SHP77 (cell line): ENCODE results near the gene UBE4B.
"Not testable (repeated sequence)": the region's sequence is repeated elsewhere in the genome, so short reads cannot be mapped to it uniquely, and the experiment has no call there.

ENCODE experiments used
- DNase-seq, 2 experiments: peaks; one replicate each; lab custom pipeline; 2025; lab: John Stamatoyannopoulos, UW

Gene UBE4B

DNA sequence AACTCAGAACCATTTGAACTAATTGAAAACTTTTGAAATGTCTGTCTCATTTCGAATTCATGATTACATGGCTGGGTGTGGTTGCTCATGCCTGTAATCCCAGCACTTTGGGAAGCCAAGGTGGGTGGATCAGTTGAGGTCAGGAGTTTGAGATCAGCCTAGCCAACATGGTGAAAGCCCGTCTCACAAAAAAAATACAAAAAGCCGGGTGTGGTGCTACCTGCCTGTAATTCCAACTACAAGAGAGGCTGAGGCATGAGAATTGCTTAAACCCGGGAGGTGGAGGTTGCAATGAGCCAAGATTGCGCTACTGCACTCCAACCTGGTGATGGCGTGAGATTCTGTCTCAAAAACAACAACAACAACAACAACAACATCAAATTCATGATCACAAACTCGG lies 40.6 kb downstream of the UBE4B start:
- not testable (repeated sequence) for DNase-seq

DNA sequence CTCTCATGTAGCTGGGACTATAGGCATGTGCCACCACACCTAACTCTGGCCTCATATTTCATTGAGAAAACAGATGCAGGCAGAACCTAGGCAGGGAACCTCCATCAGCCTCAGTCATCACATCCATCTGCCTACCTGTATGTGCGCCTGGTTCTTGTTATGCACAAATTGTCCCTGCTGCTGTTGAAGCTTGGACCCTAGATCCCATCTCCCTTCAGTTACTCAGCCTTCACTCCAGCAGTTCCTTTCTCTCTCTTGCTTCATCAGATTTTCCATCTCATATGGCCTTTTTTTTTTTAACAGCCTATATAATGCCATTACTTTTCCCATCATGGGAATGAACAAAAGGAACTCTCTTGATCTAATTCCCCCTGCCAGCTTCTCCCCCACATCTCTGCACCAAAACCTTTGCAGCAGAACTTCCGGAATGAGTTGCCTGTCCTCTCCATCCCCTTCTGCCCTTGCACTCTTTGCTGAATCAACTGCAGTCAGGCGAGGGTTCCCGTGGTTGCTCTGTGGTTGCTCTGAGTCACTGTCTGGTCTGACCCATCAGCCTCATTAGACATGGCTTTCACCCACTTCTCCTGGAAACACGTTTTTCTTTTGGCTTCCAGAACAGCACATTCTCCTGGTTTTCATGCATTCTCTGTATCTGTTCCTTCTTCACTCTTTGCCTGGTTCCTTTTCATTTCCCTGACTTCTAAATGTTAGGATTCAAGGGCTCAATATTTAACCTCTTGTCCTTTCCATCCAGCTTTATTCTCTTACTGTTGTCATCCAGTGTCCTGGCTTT lies 41.5 kb downstream of the UBE4B start:
- no peak for DNase-seq

DNA sequence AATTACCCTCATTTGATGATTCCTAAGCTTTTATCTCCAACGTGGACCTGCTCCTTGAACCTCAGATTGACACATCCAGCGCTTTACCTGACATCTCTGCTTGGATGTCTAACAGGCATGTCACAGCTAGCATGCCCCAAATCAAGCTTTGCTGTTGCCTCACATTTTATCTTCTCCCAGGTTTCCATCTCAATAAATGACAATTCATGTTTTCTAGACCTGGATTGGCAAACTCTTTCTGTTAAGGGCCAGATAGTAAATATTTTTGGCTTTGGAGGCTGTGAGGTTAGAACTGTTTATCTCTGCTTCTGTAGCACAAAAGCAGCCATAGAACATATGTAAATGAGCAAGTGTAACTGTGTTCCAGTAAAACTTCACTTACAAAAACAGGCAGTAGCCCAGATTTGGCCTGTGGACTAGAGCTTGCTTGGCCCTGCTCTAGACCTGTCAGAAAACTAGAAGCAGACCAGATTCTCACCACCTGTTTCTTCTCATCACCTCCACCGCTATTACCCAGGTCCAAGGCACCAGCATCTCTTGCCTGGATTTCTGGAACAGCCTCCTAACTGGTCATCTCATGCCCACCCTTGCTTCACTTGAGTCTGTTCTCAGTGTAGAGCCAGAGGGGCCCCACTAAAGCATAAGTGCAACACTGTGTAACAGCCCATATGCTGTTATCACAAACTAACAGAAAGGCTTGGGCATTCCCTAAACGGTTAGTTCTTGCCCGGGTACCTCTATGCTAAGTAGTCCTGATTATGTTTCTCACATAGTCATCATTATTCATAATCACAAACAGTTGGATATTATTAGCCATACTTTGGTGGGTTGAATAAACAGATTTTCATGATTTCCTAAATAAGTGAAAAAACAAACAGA lies 42.3 kb downstream of the UBE4B start:
- DNase-seq, result no peak

DNA sequence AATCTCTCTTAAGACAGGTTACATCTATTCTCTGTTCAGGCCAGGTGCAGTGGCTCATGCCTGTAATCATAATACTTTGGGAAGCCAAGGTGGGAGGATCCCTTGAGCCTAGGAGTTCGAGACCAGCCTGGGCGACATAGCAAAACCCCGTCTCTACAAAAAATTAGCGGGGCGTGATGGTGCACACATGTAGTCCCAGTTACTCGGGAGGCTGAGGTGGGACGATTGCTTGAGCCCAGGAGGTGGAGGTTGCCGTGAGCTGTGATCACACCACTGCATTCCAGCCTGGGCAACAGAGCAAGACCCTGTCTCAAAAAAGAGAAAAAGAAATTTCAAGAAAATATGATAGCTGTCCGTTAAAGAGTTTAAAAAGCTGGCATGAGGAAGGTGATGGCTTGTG lies 43.0 kb downstream of the UBE4B start:
- no peak for DNase-seq

DNA sequence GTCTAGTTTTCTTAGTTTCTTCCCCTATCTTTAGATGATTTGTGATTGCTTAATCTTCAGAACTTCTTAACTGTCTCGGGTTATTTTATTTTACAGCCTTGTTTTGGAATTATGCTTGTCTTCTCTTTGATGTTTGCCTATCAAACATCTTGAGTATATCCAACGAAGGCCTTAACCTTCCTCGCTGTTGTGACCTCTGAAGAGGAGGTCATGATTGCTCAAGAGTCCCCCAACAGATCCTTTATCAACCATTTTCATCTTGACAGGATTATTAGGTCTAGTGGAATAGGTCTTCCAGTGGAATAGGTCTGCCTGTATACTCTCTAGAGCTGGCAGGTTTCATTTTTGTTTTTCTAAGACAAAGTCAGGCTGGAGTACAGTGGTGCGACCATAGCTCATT lies 45.7 kb downstream of the UBE4B start:
- DNase-seq, result no peak

DNA sequence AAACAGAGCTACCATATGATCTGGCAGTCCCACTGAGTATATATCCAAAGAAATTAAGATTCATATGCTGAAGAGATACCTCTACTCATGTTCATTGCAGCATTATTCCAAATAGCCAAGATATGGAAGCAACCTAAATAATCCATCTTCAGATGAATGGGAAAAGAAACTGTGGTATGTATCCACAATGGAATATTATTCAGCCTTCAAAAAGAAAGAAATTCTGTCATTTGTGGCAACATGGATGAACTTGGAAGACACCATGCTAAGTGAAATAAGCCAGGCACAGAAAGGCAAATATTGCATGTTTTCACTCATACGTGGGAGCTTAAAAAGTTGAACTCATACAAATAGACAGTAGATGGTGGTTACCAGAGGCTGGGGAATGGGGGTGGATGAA lies 47.8 kb downstream of the UBE4B start:
- no peak for DNase-seq

DNA sequence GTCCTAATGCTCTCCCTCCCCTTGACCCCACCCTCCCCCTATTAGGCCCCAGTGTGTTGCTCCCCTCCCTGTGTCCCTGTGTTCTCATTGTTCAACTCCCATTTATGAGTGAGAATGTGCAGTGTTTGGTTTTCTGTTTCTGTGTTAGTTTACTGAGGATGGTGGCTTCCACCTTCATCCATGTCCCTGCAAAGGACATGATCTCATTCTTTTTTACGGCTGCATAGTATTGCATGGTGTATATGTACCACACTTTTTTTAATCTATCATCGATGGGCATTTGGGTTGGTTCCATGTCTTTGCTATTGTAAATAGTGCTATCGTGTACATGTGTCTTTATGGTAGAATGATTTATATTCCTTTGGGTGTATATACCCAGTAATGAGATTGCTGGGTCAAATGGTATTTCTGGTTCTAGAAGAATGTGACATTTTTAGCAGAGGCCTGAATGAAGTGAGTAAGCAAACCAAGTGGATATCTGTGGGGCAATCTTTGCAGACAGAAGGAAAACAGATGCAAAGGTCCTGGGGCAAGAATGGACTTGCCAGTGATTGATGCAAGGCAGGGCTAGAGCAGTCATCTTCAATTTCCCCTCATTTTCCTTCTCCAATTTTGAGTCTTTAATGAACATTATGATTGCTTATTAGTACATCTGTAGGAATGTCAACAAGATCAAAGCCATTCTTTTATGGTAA lies 50.2 kb downstream of the UBE4B start:
- DNase-seq, result no peak

DNA sequence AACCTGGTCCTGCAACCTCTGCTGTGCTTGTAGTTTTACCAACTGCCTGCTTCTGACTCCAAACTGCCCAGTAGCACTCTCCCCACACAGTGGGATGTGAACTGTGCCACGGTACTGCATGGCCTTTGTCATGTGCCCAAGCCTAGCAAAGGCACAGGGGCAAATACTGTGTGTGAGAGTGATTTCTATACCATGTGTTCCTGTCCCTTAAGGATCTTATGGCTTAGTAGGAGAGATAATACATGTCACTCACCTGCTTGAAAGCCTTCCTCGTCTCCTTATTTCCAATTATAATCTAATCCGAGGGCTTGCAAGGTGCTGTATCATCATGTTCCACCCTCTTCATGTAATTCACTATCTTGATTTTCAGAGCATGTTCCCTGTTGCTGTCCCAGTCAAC lies 51.3 kb downstream of the UBE4B start:
- no peak for DNase-seq

DNA sequence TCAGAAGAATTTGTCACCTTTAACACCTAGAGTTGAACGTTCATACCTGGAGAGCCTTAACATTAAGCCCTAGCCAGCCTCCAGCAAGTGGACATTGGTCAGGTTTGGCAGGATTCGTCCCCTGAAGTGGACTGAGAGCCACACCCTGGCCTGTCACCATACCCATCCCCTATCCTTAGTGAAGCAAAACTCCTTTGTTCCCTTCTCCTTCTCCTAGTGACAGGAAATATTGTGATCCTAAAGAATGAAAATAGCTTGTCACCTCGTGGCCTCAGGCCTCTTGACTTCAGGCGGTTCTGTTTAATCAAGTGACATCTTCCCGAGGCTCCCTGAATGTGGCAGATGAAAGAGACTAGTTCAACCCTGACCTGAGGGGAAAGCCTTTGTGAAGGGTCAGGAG lies 52.3 kb downstream of the UBE4B start:
- DNase-seq, result no peak

DNA sequence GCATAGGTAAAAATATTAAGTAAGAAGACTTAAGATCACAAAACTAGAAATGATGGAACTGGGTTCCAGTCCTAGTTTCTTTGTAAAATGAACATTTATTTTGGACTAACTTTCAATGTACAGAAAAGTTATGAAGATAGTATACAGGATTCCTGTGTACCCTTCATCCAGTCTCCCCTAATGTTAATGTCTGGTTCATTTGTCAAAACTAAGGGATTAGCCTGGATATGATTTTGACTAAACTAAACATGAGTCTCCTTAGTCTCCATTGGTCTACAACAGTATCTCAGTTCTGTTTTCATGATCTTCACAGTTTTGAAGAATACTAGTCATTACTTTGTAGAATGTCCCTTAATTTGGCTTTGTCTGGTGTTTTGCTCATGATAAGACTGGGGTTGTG lies 54.5 kb downstream of the UBE4B start:
- no peak for DNase-seq

DNA sequence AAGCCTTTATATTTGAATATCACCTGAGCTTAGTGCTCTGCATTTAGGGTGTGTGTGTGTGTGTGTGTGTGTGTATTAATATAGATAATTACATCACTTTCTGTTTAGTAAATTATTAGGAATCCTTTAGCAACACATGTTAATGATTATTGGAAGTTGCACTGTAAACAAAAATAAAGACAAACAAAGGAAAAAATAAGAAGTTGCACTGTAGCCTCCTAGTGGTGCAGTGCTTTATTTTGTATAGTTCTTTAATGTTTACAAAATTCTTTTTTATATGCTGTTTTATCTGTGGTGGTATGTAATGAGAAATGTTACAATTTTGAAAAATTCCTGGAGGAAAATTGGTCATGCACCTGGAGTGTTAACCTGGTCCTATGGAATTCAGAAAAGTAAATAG lies 69.2 kb downstream of the UBE4B start:
- DNase-seq, result no peak

DNA sequence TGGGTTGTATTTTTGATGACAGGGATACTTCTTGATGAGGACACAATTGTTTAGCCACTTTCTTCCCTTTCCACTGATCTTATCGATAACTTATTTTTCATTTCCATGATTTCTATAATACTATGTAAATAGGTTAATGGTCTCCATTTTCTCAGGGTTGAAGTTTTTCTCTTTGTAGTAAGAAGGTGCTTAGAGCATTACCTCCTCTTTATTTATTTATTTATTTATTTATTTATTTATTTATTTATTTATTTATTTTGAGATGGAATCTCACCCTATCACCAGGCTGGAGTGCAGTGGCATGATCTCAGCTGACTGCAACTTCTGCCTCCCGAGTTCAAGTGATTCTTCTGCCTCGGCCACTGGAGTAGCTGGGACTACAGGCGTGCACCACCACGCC lies 70.4 kb downstream of the UBE4B start:
- DNase-seq, result no peak

DNA sequence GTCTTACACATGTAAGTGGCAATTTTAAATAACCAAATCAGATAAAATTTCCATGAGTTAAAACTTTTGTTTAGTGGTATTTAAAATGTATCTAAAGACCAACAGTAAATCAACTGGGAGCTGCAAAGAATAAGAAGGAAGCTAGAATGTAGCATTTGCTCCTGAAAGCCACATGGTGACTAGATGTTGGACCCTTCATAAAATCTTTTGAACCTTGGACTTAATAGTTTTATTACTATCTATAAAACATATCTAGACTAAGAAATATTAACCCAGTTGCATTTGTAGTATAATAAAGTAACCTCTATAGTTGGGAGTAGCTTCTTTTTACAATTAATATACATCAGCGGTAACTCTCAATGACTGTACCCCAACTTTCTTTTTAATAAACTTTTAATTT lies 72.1 kb downstream of the UBE4B start:
- no peak for DNase-seq

DNA sequence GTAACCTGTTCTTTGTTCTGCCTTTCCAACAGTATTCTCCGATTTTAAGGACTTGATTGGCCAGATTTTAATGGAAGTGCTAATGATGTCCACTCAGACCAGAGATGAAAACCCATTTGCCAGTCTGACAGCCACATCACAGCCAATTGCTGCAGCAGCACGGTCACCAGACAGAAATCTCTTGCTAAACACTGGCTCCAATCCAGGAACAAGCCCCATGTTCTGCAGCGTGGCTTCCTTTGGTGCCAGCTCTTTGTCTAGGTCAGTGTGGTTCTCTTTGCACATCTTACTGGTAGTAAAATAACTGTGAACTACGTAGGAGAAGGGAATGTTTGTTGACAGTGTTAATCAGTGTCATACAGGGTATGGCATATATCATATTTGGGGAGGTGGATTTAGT lies 72.7 kb downstream of the UBE4B start:
- no peak for DNase-seq

DNA sequence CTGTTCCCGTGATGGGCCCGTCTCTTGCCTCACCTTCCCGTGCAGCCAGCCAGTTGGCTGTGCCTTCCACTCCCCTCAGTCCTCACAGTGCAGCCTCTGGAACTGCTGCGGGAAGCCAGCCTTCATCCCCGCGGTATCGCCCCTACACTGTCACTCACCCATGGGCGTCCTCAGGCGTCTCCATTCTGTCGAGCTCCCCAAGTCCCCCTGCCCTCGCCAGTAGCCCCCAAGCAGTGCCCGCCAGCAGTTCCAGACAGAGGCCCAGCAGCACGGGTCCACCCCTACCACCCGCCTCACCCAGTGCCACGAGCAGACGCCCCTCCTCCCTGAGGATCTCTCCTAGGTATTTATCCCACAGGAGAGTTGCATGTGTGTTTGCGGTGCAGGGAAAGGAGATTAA lies 73.5 kb downstream of the UBE4B start:
- DNase-seq, result no peak

DNA sequence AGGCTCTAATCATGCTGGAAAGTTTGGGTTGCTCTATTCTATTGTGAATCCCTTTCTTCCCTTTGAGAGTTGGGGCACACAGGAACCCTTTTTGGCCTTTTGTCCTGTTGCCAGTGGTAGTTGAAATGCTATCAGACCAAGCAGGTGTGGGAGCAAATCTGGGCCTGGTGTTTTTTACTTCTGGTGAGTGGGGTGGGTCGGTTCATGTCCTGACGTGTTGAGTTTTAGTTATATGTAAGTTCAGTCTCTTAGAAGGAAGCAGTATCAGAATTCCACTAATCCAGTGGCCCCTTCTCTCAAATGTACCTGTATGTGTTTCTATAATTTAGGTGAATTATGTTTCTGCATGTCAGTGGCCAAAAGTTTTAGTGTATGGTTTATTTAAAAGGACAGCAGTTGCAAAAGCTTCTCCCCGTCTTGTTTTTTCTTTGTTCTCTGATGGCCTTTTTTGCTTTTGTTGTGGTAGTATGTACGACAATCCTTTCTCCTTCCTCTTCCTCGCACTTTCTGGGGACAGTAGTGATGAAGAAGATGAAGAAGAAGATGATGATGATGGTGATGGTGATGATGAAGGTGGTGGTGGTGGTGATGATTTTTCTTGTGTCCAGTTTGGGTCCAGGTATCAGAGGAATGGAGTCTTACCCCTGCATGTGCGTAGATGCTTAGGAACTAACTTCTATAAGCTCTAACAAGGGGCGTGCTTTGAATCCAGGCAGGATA lies 74.2 kb downstream of the UBE4B start:
- DNase-seq, result no peak

DNA sequence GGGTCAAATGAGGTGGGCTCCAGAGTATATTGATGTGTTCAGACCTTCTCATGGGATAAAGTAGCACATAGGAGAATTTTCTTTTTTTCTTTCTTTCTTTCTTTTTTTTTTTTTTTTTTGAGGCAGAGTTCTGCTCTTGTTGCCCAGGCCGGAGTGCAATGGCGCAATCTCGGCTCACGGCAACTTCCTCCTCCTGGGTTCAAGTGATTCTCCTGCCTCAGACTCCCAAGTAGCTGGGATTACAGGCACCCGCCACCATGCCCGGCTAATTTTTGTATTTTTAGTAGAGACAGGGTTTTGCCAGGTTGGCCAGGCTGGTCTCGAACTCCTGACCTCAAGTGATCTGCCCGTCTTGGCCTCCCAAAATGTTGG lies 74.7 kb downstream of the UBE4B start:
- DNase-seq, result not testable (repeated sequence)

DNA sequence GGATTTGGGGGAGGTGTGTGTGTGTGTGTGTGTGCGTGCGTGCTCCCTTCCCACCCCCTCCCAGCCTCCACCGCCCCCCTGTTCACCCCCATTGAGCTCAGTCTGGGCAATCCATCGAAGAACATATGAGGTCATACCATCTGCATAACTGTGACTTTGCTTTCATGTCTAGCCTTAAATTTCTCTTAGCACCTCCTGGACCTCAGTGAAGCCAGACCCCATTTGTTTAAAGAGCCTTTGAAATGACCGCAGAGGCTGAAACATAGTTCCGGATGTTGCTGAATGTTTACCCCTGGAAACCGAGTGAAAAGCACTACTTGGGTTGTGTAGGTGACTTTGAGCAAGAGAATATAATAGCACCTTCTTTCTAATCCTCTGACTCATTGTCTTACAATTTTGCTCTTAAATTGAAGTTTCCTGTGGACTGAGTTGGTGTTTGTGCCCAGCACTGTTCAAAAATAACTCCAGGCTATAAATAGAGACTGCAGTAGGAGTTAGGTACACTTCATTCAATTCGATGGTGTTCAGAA lies 75.4 kb downstream of the UBE4B start:
- DNase-seq, result no peak

DNA sequence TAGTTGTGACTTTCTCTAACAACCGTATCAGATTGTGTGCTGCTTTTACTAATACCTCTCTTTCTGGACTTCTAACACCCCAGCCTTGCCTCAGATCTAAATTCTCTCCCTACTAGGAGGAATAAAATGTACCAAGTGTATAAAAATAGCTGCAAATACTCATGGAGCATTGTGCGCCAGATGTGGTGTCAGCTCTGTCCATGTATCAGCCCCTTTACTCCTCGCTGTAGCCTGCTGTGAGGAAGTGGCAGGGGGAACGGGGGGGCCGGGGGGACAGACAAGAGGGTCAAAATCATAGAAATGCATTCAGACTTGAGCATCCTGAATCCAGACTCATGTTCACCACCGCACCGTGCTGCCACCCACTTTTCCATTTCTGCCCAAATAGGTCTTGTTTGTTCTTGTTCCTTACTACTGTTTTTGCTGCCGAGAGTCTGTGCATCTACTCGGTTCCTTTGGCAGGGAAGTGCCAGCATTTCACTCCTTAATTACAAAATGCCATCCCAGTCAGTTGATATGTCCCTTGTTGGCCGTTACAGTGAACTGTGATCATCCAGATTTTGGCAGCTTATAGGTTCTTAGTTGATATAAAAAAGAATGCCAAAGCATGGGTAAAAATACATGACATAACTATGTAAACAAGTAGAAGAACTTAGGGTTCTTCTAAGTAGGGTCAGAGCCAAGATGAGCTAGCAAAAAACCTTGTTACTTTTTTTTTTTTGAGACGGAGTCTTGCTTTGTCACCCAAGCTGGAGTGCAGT lies 76.4 kb downstream of the UBE4B start:
- DNase-seq, result no peak

DNA sequence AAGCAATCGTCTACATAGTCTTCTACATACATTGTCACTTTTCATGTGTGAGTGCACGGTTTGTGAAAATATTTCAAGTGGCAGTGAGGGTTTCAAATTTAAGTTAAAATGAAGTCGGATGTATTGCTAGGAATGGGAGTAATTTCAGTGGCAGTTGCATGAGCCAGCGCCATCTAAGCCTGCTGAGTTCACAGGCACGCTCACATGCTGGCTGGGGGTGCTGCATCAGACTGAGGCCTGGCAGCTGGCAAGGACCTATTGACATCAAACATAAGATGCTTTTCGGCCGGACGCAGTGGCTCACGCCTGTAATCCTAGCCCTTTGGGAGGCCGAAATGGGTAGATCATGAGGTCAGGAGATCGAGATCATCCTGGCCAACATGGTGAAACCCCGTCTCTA lies 80.7 kb downstream of the UBE4B start:
- no peak for DNase-seq

DNA sequence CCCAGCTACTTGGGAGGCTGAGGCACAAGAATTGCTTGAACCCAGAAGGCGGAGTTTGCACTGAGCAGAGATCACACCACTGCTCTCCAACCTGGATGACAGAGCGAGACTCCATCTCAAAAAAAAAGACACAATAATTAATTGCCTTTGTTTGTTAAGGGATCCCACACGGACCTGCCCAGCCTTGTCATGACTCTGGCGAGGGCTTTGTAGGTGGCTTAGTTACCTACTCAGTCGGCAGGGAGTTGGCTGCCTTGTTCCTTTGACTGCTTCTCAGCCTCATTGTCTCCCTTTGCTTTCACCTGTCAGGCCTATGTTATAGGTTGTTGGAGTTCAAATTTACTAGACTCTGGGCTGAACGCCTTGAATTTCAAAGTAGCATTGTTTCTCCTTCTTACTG lies 82.0 kb downstream of the UBE4B start:
- DNase-seq, result no peak
